Testis (tissue), 3 donors: ENCODE results near the gene VEZT. TPM values are rescaled to one million over a fixed set of nuclear protein-coding genes. Genes with fewer than 3 reads are reported as not detected.

ENCODE experiments used
- DNase-seq: peaks from one replicate; pipeline ENCODE4 v3.0.0-alpha.2; 2019
- H3K27ac ChIP-seq, 2 donors: fragments of 200-600 bp; sonication (generic); one replicate each; pipeline ENCODE4 v1.5.1; 2019
- H3K27me3 ChIP-seq: fragments of 200-600 bp; sonication (generic); one replicate; pipeline ENCODE4 v1.5.1; 2019
- H3K36me3 ChIP-seq: fragments of 200-600 bp; sonication (generic); one replicate; pipeline ENCODE4 v1.5.1; 2017; ENCODE audit warnings: low read depth; ENCODE audit errors: missing control alignments
- H3K4me1 ChIP-seq: fragments of 200-600 bp; sonication (generic); one replicate; pipeline ENCODE4 v1.5.1; 2019
- H3K4me3 ChIP-seq, 2 donors: fragments of 200-600 bp; sonication (generic); one replicate each; pipeline ENCODE4 v1.5.1; 2017 to 2019
- H3K9me3 ChIP-seq: fragments of 200-600 bp; sonication (generic); one replicate; pipeline ENCODE4 v1.5.1; 2017
- CTCF ChIP-seq, 3 experiments: fragments of 450-650 bp in 2 of 3; fragments of 200-600 bp in 1 of 3; sonication (generic) in 1 of 3; IDR thresholded peaks; one replicate each; pipeline ENCODE4 v1.5.1; 2016 to 2019; ENCODE audit warnings: antibody characterized with exemption in 3 of 3, mild to moderate bottlenecking in 2 of 3, moderate library complexity in 1 of 3
- POLR2A ChIP-seq: fragments of 450-650 bp; IDR thresholded peaks from one replicate; pipeline ENCODE4 v1.6.1; 2017; ENCODE audit warnings: antibody characterized with exemption, mild to moderate bottlenecking, moderate library complexity
- WGBS, 2 donors: methylation state at CpG; one replicate each; pipeline ENCODE4 v1.1.5; 2018; 5-methylcytosine and 5-hydroxymethylcytosine counted together
- intact Hi-C: fragments of 100-400 bp; cut with DNase I; formaldehyde crosslinking; loops from one replicate; pipeline ENCODE4 v1.15.1; 2023; ENCODE audit warnings: low total_unique reads
- polyA plus RNA-seq: library from polyadenylated mRNA; stranded (reverse); fragments of 350-450 nt; fragmentation: Illumina TruSeq; extraction: RNeasy Lipid Tissue Mini Kit (QIAGEN cat#74804); gene quantifications from one replicate; pipeline ENCODE4 v1.2.3, GENCODE V29; 2014; ENCODE audit warnings: low read depth, low replicate concordance; ENCODE audit not compliant: insufficient read depth
- total RNA-seq, 2 donors: library from RNA; depleted of rRNA; stranded (reverse); fragments of >200 nt; gene quantifications; one replicate each; pipeline ENCODE4 v1.2.3, GENCODE V29; 2016

The VEZT gene
- total and polyA plus RNA-seq, 3 donors from 2014 or later: 31.7 to 112 (median 94.6) TPM

- peak; percentile 68 for DNase-seq
- peak overlapping the region in 1 of 2 donors; percentile 21 for H3K27ac ChIP-seq
- TF ChIP-seq POLR2A (no peak), CTCF (IDR thresholded peaks at IDR 0.05) (no peak)
- intact Hi-C loops: no loop called here
- 36 to 58% methylated on average over 8 of the region's 8 CpGs for WGBS, 2 donors
- no peaks in the 10 kb centered on the region for H3K27me3 ChIP-seq
- peaks cover 16% of the 10 kb centered on the region for H3K4me1 ChIP-seq
- H3K9me3 ChIP-seq: no peaks in the 10 kb centered on the region
- no peak overlapping the region for H3K4me3 ChIP-seq
- no peaks in the 10 kb centered on the region for H3K36me3 ChIP-seq
Measured at GRCh38 chr12:95173392-95174251, 44.0 kb upstream of the VEZT start.

GRCh38 chr12:95177201-95177768, 40.3 kb upstream of the VEZT start:
- DNase-seq: no peak
- Histone ChIP-seq H3K27me3 (no peaks in the 10 kb centered on the region), H3K9me3 (no peaks in the 10 kb centered on the region), H3K4me3 (no peak overlapping the region), H3K27ac (no peak overlapping the region), H3K4me1 (peaks cover 16% of the 10 kb centered on the region), H3K36me3 (no peaks in the 10 kb centered on the region)
- WGBS, 2 donors: 90 to 91% methylated on average over 2 of the region's 2 CpGs
- intact Hi-C loops: no loop called here
- TF ChIP-seq CTCF (IDR thresholded peaks at IDR 0.05) (no peak), POLR2A (no peak)

- intact Hi-C loops: no loop called here
- no peaks in the 10 kb centered on the region for H3K36me3 ChIP-seq
- no peak for DNase-seq
- TF ChIP-seq POLR2A (no peak), CTCF (IDR thresholded peaks at IDR 0.05) (no peak)
- H3K9me3 ChIP-seq: no peaks in the 10 kb centered on the region
- H3K27ac ChIP-seq: no peak overlapping the region
- peaks cover 11% of the 10 kb centered on the region for H3K4me1 ChIP-seq
- H3K4me3 ChIP-seq: no peak overlapping the region
- no peaks in the 10 kb centered on the region for H3K27me3 ChIP-seq
- WGBS, 2 donors: 80 to 96% methylated on average over 4 of the region's 4 CpGs
Measured at GRCh38 chr12:95178136-95178535, 39.5 kb upstream of the VEZT start.

GRCh38 chr12:95179011-95179410, 38.6 kb upstream of the VEZT start:
- Histone ChIP-seq H3K4me3 (no peak overlapping the region), H3K27me3 (no peaks in the 10 kb centered on the region), H3K36me3 (no peaks in the 10 kb centered on the region), H3K27ac (no peak overlapping the region), H3K4me1 (peaks cover 2% of the 10 kb centered on the region), H3K9me3 (no peaks in the 10 kb centered on the region)
- intact Hi-C loops: no loop called here
- 77 to 79% methylated on average over 5 of the region's 5 CpGs for WGBS, 2 donors
- no peak for TF ChIP-seq CTCF (IDR thresholded peaks at IDR 0.05)
- no peak for TF ChIP-seq POLR2A
- no peak for DNase-seq
